AG09319 (cell line): ENCODE data around the gene EDN2.

Experiments used
- DNase-seq: peaks from one replicate; pipeline ENCODE4 v3.0.0-alpha.2; 2010; ENCODE audit warnings: low read depth; ENCODE audit errors: extremely low read depth
- CTCF ChIP-seq: IDR thresholded peaks from 2 replicates; pipeline ENCODE4 v1.5.1; 2011; ENCODE audit warnings: low read depth, mild to moderate bottlenecking, inconsistent platforms, low read length, moderate library complexity

The EDN2 gene

GRCh38 chr1:41516168-41517061, 31.9 kb upstream of the EDN2 start:
- peak; percentile 80 for TF ChIP-seq CTCF
- DNase-seq, result peak; percentile 77

GRCh38 chr1:41515778-41516167, 31.3 kb upstream of the EDN2 start:
- no peak for TF ChIP-seq CTCF
- DNase-seq, result no peak

- no peak for DNase-seq
- no peak for TF ChIP-seq CTCF
These were observed 30.7 kb upstream of the EDN2 start for GRCh38 chr1:41515131-41515678.

GRCh38 chr1:41514381-41514780, 29.9 kb upstream of the EDN2 start:
- no peak for TF ChIP-seq CTCF
- DNase-seq, result no peak

GRCh38 chr1:41513383-41513735, 28.9 kb upstream of the EDN2 start:
- no peak for DNase-seq
- peak; percentile 14 for TF ChIP-seq CTCF

- TF ChIP-seq CTCF, result no peak
These were observed 28.4 kb upstream of the EDN2 start for GRCh38 chr1:41512701-41513382.

GRCh38 chr1:41511239-41511540, 26.7 kb upstream of the EDN2 start:
- no peak for TF ChIP-seq CTCF
- DNase-seq, result no peak

More at GRCh38 chr1:41512701-41513382, 28.4 kb upstream of the EDN2 start:
- no peak for DNase-seq
